Activated effector memory CD4-positive, alpha-beta T cell treated with Interleukin-2 at 50 U/mL for 16 hours (primary cell): ENCODE results near the gene AHCTF1.

Experiments
- DNase-seq: peaks from one replicate; pipeline ENCODE4 v3.0.0-alpha.2; 2020

AHCTF1 gene

DNA sequence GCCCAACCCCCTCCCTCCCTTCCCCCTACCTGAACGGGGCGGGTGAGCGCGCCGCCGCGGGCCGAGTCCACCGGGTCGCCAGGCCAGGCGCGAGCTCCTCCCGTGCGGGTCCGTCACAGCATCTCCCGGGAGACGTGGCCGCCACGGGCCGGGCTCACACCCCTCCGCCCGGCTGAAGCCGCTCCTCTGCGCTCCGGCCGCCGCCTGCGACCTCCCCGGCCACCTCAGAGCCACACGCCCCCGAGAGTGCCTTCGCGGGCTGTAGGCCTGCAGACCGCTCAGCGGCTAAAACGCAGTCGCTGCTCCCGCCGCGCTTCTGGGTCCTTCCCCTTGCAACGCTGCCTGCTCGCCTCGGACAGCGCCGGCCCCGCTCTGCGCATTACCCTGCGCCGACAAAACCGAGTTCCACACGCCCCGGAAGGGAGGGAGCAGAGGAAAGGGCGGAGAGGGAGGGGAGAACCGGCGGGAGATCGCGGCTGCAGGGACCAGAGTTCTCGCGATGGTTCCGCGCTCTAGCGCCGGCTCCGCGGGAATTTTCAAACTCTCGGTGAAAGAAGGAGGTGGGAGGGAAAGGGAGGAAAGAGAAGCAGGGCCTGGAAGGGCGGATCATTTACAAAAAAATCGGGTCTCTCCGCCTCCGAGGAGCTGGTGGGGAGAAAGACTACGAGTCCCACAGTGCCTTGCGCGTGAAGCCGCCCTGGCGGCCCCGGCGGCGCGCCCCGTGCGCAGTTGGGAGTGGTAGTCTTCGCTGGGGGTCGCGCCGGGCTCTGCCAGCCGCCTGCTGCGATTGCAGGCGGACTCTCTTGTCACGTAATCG lies at the start of gene AHCTF1:
Gene AHCTF1, minus strand, starts transcription at position 400 of the 817 bp plus-strand sequence. CDS start 13,578 bp downstream, outside the sequence.
- peak; percentile 93 for DNase-seq

- no peak for DNase-seq
These were observed 47.0 kb upstream of the AHCTF1 start for GRCh38 chr1:246978785-246979184.

- no peak for DNase-seq
These were observed 46.5 kb upstream of the AHCTF1 start for GRCh38 chr1:246978281-246978680.

DNA sequence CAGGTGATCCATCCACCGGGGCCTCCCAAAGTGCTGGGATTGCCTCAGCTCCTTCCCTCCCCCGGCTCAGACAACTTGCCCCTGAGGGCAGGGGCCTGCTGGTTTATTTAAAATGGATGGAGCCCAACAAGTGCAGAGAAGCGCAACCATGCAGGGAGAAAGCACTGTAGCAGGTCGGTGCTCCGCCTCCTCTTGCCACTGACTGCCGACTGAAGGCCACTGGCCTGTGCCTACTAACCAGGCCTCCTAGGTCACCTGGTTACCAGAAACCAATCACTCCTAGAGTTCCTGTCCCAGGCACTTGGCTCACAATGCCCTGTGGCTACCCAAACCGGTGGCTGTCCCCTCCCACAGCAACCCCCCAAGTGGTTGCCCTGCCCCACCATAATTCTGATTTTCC lies 40.2 kb upstream of the AHCTF1 start:
- DNase-seq = no peak

DNA sequence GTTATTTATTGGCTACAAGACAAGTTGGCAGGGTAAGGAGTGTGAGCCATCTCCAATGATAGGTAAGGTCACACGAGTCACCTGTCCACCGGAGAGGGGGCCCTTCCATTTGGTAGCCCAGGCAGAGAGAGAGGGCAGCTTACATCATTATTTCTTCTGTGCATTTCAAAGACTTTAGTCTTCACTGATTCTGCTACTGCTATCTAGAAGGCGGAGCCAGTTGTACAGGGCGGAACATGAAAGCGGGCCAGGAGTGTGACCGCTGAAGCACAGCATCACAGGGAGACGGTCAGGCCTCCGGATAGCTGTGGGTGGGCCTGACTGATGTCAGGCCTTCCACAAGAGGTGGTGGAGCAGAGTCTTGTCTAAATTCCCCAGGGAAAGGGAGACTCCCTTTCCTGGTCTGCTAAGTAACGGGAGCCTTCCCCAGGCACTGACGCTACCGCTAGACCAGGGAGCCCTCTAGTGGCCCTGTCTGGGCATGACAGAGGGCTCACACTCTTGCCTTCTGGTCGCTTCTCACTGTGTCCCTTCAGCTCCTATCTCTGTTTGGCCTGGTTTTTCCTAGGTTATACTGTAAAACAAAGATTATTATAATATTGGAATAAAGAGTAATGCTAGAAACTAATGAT lies 39.5 kb upstream of the AHCTF1 start:
- peak; percentile 13 for DNase-seq

DNA sequence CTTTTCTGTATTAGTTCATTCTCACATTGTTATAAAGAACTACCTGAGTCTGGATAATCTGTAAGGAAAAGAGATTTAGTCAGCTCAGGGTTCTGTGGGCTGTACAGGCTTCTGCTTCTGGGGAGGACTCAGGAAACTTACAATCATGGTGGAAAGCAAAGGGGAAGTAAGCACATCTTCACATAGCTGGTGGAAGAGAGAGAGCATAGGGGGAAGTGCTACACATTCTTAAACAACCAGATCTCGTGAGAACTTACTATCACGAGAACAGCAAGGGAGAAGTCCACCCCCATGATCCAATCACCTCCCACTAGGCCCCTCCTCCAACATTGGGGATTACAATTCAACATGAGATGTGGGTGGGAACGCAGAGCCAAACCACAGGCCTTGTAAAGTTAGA lies 37.9 kb upstream of the AHCTF1 start:
- DNase-seq = no peak

DNA sequence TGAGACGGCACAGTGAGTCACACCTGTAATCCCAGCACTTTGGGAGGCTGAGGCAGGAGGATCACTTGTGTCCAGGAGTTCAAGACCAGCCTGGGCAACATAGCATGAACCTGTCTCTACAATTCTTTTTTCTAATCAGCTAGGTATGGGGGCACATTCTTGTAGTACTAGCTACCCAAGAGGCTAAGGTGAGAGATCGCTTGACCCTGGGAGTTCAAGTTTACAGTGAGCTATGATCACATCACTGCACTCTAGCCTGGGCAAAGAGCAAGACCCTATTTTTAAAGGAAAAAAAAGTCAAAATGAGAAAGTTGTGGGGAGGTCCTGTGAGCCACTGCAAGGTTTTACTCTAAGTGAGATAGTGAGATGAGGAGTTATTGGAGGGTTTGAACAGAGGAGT lies 34.8 kb upstream of the AHCTF1 start:
- no peak for DNase-seq

DNA sequence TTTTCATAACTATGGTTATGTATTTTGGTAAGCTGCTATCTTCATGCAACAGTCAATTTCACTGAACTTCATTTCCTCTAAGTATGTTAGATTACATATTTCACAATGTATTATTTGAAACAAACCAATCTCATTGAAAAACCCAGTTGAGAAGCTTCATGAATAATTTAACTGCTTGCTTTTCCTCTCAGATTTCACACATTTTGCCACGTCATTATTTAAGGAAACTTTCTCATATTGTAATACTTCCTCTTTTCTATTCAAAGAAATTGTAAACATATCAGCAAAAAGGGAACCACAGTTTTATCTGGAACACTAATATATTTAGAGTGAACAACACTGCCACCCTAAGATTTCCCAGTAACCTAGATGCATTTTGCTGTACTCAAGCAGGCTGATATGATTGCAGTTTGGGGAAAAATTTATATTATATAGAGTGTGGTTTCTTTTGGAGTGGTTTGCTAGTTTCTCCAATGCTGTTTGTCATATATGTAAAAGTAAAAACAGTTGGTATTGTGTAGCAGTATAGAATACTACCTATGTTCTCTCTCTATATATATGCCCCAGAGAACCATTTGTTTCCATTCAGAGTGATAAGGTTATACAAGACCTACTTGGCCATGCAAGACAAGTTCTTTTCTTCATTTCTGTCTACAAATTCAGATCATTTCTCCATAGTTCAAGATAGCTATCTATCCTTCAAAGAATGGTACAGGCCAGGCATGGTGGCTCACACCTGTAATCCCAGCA lies 28.4 kb upstream of the AHCTF1 start:
- DNase-seq = no peak

- DNase-seq = no peak
These were observed 22.4 kb upstream of the AHCTF1 start for GRCh38 chr1:246954126-246954525.

- no peak for DNase-seq
These were observed 19.7 kb upstream of the AHCTF1 start for GRCh38 chr1:246951413-246951812.

- no peak for DNase-seq
These were observed 18.2 kb upstream of the AHCTF1 start for GRCh38 chr1:246949956-246950355.

DNA sequence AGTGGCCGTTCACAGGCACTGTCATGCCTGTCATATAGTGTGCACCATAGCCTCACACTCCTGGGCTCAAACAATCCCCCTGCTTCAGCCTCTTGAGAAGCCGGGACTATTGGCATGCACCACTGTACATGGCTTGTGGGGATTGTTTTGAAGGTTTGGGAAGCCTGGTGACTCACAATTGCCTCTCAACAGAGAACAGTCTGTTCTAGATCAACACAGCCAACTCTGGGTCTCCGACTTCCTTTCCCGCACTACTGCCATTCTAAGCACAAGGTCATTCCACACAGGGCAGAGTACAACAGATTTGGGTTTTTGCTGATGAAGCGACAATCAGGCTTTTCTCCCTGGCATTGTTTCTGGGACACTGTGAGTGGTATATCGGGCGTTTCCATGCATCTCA lies 15.5 kb upstream of the AHCTF1 start:
- no peak for DNase-seq

DNA sequence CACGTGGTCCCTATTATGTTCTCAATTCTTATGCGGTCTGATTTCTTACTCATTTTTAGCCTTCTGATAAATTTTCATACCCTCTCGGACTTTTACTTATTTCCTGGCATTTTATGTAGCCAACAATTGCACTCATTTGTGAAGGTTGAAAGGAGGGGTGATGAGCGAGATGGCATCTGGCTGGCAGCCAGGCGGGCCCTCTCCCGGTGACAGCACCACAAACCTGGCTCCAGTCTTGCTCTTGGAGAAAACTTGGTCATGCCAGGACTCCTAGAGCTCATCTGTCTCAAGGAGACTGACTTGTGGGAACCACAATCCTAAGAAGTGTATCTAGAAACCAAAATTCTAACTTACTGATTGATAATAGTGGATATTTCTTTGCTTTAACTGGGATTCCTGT lies 14.6 kb upstream of the AHCTF1 start:
- no peak for DNase-seq

DNA sequence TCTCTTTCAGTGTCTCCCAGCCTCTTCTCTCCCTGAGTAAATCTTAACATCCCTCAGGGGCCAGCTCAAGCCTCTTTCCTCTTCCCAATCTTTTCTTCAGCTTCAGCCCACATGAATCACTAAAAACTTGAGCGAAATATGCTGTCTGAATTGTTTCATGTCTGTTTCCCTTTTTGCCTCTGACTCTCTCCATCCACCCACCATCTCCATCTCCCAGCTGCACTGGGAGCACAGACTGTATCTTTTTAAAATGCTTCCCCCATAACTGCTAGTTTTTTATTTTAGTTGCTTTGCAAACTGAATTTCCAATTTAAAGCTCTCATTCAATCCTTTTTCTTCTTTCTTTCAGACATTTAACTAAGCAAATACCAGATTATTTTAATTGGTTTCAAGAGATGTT lies 3.0 kb upstream of the AHCTF1 start:
- DNase-seq = no peak

GRCh38 chr1:246933893-246934292 lies 2.1 kb upstream of the AHCTF1 start:
- DNase-seq = no peak

GRCh38 chr1:246932366-246932700 lies 585 bp upstream of the AHCTF1 start:
- no peak for DNase-seq

DNA sequence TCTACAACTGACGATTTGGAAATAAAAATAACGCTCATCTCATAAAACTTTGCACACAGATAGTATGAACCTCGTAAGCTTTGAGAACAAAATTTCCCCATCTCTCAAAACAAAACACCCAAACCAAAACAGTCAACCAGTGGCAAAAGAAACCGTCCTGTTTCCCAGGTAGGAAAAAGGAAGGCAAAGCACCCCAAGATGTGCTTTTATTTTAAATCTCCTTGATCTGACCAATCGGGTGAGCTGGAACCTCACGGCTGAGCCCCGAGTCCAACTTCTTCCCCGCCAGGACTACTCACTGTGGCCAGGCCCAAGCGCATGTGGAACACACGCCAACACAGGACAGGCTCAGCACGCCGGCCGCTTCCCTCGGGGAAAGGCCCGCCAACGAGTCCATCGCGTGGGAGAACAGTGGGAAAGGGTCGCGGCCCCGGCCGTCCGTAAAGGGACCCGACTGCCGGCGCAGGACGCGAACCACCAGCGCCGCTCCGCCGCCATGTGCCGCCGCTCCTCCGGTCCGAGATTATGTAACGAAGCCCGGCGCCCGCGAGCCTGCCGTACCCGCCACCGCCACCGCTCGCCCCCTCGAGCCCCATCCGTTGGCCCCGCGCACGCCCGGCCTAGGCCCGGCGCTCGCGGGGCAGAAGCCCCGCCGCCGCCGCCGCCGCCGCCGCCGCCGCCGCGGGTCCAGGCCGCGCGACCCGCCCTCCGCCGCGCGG lies 759 bp downstream of the AHCTF1 start:
- DNase-seq = peak; percentile 33

- no peak for DNase-seq
These were observed 5.6 kb downstream of the AHCTF1 start for GRCh38 chr1:246925997-246926626.

- no peak for DNase-seq
These were observed 7.8 kb downstream of the AHCTF1 start for GRCh38 chr1:246923900-246924299.

DNA sequence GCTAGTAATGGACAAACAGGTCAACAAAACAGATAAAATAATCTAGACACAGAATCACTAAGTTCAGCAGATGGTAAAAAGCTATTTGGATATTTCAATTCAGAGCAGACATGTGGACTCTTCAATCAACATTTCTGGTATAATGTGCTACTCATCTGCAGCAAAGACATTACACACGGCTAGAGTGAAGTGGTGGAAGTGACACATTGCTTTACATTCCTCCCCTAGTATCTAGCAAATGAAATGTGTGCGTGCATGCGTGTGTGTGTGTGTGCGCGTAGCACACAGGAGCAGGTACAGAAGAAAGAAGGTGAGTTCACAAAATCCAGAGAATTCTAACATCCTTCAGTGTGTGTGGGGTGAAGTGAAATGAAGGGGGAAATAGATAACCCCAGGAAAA lies 8.3 kb downstream of the AHCTF1 start:
- no peak for DNase-seq

GRCh38 chr1:246921481-246921880 lies 10.3 kb downstream of the AHCTF1 start:
- no peak for DNase-seq

GRCh38 chr1:246919902-246920301 lies 11.8 kb downstream of the AHCTF1 start:
- no peak for DNase-seq
